ENCODE measurements around the gene KLF11.
"Not testable (repeated sequence)": the region's sequence is repeated elsewhere in the genome, so short reads cannot be mapped to it uniquely, and the experiment has no call there.

The KLF11 gene

DNA sequence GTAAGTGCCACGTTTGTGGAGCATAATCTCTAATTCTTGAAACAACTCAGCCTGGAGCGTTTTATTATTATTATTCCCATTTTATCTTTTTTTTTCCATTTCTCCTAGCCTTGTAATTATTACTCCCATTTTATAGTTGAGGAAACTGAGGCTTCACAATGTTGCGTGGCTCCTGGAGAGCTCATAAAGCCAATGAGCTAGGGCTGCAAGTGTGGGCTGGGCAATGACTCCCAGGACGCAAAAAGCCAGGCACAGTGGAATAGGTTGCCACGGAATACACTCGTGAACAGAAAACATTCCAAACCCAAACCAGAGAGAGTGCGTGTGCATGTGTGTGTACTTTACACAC lies 13.5 kb upstream of the KLF11 start:
- peaks cover 23% of the 10 kb centered on the region for H3K4me1 Mint-ChIP-seq
- H3K27ac Mint-ChIP-seq, result peak overlapping the region; percentile 17
- no peaks in the 10 kb centered on the region for H3K9me3 Mint-ChIP-seq
- H3K27me3 Mint-ChIP-seq, result no peaks in the 10 kb centered on the region
- no peaks in the 10 kb centered on the region for H3K36me3 Mint-ChIP-seq
- H3K4me3 Mint-ChIP-seq, result peak overlapping the region; percentile 60

DNA sequence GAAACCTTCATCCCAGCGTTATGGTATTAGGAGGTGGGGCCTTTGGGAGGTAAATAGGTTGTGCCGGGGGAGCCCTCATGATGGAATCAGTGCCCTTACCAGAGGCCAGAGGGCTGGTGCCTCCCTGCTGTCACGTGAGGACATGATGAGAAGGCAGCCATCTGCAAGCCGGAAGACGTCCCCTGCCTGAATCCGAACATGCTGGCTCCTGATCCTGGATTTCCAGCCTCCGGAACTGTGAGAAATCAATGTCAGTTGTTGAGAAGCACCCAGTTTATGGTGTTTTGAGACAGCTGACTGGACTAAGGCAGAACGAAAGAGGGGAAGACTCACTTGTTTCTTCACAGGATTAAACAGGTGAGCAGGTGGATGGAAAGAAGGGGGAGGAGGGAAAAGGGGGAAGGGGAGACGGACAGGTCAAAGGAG lies 13.0 kb upstream of the KLF11 start:
- peak overlapping the region; percentile 60 for H3K4me3 Mint-ChIP-seq
- H3K27ac Mint-ChIP-seq, result no peak overlapping the region
- H3K36me3 Mint-ChIP-seq, result no peaks in the 10 kb centered on the region
- no peaks in the 10 kb centered on the region for H3K9me3 Mint-ChIP-seq
- H3K4me1 Mint-ChIP-seq, result peaks cover 23% of the 10 kb centered on the region
- H3K27me3 Mint-ChIP-seq, result no peaks in the 10 kb centered on the region

- H3K9me3 Mint-ChIP-seq, H3K4me3 Mint-ChIP-seq, H3K27me3 Mint-ChIP-seq, H3K27ac Mint-ChIP-seq, H3K36me3 Mint-ChIP-seq: not testable (repeated sequence)
- peaks cover 23% of the 10 kb centered on the region for H3K4me1 Mint-ChIP-seq
Measured at GRCh38 chr2:10030798-10031197, 12.6 kb upstream of the KLF11 start.

DNA sequence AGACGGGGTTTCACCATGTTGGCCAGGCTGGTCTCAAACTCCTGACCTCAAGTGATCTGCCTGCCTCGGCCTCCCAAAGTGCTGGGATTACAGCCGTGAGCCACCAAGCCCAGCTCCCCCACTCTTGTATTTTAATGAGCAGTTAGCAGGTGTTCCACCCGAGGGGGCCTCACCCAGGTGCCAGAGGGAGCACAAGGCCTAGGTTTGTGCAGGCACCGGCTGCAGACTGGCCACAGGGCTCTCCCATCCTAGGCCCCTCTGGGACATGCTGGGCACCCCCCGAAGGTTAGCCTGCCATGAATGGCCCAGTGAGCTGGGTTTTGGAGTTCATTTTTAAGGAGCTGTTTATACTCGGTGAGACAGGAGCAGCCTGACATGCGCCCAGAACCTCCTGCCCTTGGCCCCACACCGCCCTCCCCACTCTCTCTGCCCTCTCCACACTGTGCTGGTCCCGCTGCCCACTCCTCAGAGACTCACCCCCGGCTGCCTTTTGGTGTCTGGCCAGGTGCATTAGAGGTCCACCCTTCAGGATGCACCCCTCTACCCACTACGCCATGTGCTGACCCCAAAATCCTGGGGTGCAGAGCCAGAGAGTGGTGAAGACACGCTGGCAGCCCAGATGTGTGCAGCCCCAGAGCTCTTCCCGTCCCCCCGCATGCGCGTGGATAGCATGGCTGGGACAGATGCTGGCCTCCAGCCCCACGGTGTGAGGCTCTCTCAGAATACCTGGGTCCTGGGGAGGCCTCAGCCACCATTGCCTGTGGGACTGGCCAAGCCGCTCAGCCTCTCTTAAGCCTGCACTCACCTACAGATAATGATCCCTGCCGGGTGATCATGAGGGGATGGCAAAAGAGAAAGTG lies 11.2 kb upstream of the KLF11 start:
- Mint-ChIP-seq H3K4me3 (no peak overlapping the region), H3K4me1 (peaks cover 23% of the 10 kb centered on the region), H3K27me3 (no peaks in the 10 kb centered on the region), H3K36me3 (no peaks in the 10 kb centered on the region), H3K9me3 (no peaks in the 10 kb centered on the region), H3K27ac (no peak overlapping the region)

- peaks cover 19% of the 10 kb centered on the region for H3K4me1 Mint-ChIP-seq
- no peaks in the 10 kb centered on the region for H3K9me3 Mint-ChIP-seq
- H3K4me3 Mint-ChIP-seq, result no peak overlapping the region
- H3K27ac Mint-ChIP-seq, result no peak overlapping the region
- no peaks in the 10 kb centered on the region for H3K36me3 Mint-ChIP-seq
- H3K27me3 Mint-ChIP-seq, result no peaks in the 10 kb centered on the region
Measured at GRCh38 chr2:10032746-10033105, 10.6 kb upstream of the KLF11 start.

DNA sequence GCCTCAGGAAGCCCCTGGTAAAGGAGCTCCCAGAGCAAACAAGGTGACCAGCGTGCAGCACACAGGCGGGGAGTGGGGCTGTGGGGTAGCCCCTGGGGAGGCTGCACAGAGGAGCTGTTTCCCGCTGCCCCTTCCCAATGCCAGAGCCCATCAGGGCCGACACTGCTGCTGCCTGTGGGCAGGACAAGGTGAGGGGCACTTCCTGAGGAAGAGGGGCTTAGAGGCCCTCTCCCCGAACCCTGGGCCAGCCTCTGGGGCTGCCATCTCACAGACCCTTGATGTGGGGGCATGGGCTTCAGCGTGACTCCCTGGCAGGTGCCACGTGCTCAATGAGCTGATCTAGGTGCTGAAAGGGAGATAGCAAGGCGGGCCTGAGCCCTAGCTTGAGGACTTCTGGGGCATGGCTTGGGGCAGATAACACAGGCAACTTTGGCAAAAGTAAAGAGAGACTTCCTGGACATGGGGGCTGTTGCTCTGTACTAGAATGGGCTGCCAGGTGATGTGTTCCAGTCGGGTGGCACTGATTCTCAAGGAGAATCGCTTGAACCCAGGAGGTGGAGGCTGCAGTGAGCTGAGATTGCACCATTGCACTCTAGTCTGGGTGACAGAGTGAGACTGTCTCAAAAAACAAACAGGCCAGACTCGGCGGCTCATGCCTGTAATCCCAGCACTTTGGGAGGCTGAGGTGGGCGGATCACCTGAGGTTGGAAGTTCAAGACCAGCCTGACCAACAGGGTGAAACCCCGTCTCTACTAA lies 9.9 kb upstream of the KLF11 start:
- Mint-ChIP-seq H3K27ac (no peak overlapping the region), H3K9me3 (no peaks in the 10 kb centered on the region), H3K27me3 (no peaks in the 10 kb centered on the region), H3K4me3 (no peak overlapping the region), H3K4me1 (peaks cover 19% of the 10 kb centered on the region), H3K36me3 (no peaks in the 10 kb centered on the region)

DNA sequence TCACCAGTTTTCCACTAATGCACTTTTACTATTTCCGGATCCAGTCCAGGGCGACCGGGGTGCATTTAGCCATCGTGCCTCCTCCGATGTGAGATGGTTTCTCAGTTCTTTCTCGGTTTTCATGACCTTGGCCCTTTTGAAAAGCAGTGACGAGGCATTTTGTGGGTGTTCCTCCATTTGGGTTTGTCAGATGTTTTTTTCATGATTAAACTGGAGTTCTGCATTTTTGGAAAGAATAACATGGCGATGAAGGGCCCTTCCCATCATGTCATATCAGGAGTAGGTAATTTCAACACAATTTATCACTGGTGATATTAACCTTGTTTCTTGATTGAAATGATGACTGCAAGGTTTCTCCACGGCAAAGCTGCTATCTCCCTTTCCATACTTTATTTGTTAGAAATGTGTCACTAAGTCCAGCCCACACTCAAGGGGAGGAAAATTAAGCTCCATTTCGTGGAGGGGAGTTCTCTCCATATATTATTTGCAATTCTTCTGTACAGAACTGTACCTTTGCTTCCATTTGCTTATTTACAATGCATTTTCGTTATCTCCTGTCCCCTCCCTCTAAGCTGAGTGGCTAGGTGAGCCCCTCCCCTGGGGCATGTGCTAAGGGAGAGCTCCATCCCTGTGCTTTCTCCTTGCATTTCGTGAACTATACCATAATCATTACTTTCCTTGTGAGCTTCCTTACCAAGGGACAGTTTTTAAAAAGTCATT lies 8.9 kb upstream of the KLF11 start:
- no peak overlapping the region for H3K27ac Mint-ChIP-seq
- H3K4me3 Mint-ChIP-seq, result no peak overlapping the region
- H3K4me1 Mint-ChIP-seq, result peaks cover 9% of the 10 kb centered on the region
- H3K27me3 Mint-ChIP-seq, result no peaks in the 10 kb centered on the region
- H3K36me3 Mint-ChIP-seq, result no peaks in the 10 kb centered on the region
- H3K9me3 Mint-ChIP-seq, result no peaks in the 10 kb centered on the region

GRCh38 chr2:10035053-10035422 lies 8.3 kb upstream of the KLF11 start:
- no peak overlapping the region for H3K27ac Mint-ChIP-seq
- no peaks in the 10 kb centered on the region for H3K36me3 Mint-ChIP-seq
- H3K9me3 Mint-ChIP-seq, result no peaks in the 10 kb centered on the region
- H3K4me3 Mint-ChIP-seq, result no peak overlapping the region
- H3K4me1 Mint-ChIP-seq, result peaks cover 4% of the 10 kb centered on the region
- H3K27me3 Mint-ChIP-seq, result no peaks in the 10 kb centered on the region

- Mint-ChIP-seq H3K27ac (no peak overlapping the region), H3K4me3 (no peak overlapping the region), H3K4me1 (no peaks in the 10 kb centered on the region)
Measured at GRCh38 chr2:10035633-10036032, 7.7 kb upstream of the KLF11 start.

DNA sequence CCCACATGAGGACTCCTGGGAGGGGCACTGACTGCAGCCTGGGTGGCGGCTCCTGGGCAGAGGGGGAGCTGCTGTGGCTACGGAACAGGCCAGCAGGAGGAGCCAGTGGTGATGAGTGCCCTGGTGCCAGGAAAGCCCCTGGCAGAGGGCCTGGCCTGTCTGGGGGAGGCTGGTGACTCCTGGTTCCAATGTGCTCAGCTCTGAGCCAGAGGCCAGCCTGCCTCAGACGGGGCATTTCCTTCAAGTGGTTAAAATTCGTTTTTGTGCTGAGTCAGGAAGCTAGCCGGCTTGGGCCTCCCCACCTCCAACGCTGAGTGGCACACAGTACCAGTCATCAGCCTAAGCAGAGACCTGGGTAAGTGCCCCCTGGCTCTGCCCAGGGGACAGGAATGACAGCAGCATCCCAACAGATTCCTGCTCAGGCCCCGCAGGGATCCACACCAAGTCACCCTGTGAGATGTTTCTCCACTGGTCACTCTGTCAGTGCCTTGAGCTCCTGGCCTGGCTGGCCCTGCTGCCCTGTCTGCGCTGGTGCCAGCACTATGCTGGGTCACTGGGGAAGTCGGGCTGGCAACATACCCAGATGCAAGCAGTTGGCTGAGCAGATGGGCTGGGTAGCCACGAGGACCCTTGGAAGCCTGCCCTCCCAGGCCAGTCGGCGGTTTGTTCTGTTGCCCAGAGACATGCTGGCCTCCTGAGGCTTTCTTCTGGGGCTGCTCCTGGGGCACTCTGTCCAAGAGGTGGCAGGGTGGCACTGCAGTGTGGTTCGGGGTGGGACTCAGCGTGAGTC lies 7.1 kb upstream of the KLF11 start:
- Mint-ChIP-seq H3K27ac (no peak overlapping the region), H3K27me3 (no peaks in the 10 kb centered on the region), H3K4me3 (no peak overlapping the region), H3K36me3 (no peaks in the 10 kb centered on the region), H3K9me3 (no peaks in the 10 kb centered on the region), H3K4me1 (no peaks in the 10 kb centered on the region)

More at GRCh38 chr2:10035633-10036032, 7.7 kb upstream of the KLF11 start:
- no peaks in the 10 kb centered on the region for H3K27me3 Mint-ChIP-seq
- no peaks in the 10 kb centered on the region for H3K36me3 Mint-ChIP-seq
- H3K9me3 Mint-ChIP-seq, result no peaks in the 10 kb centered on the region

- no peak overlapping the region for H3K4me3 Mint-ChIP-seq
- no peaks in the 10 kb centered on the region for H3K27me3 Mint-ChIP-seq
- peaks cover 8% of the 10 kb centered on the region for H3K4me1 Mint-ChIP-seq
- H3K27ac Mint-ChIP-seq, result no peak overlapping the region
- no peaks in the 10 kb centered on the region for H3K9me3 Mint-ChIP-seq
- H3K36me3 Mint-ChIP-seq, result no peaks in the 10 kb centered on the region
Measured at GRCh38 chr2:10038123-10038522, 5.2 kb upstream of the KLF11 start.

GRCh38 chr2:10038716-10039115 lies 4.6 kb upstream of the KLF11 start:
- Mint-ChIP-seq H3K4me1 (peaks cover 8% of the 10 kb centered on the region), H3K36me3 (no peaks in the 10 kb centered on the region), H3K27ac (no peak overlapping the region), H3K4me3 (no peak overlapping the region), H3K9me3 (no peaks in the 10 kb centered on the region), H3K27me3 (no peaks in the 10 kb centered on the region)

- Mint-ChIP-seq H3K27ac (no peak overlapping the region), H3K27me3 (no peaks in the 10 kb centered on the region), H3K4me1 (peaks cover 14% of the 10 kb centered on the region), H3K36me3 (no peaks in the 10 kb centered on the region), H3K9me3 (no peaks in the 10 kb centered on the region), H3K4me3 (no peak overlapping the region)
Measured at GRCh38 chr2:10039658-10040410, 3.5 kb upstream of the KLF11 start.

DNA sequence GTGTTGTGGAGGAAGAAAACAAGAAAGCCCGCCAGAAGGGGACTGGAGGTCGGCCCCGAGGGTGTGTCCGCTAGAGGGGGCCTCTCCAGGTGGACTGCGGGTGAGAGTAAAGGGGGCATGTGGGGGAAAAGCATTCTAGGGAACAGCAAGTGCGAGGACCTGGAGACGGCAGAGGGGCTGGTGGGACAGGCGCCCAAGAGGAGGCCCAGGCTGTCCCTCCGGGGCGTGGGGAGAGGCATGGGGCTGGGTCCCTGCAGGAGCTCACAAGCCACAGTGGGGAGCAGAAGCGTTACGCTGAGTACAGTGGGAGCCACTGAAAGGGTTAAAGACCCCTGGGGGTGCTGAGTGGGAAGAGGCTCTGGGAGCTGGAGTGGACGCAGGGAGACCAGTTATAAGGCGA lies 1.6 kb upstream of the KLF11 start:
- Mint-ChIP-seq H3K27ac (no peak overlapping the region), H3K4me3 (peak overlapping the region; percentile 39), H3K27me3 (no peaks in the 10 kb centered on the region), H3K4me1 (peaks cover 25% of the 10 kb centered on the region), H3K36me3 (no peaks in the 10 kb centered on the region), H3K9me3 (no peaks in the 10 kb centered on the region)

All from activated naive CD4-positive, alpha-beta T cell treated with anti-CD3 and anti-CD28 coated beads, Interleukin-2, amount 50 U/mL, for 24 hours (primary cell).